A673 (cell line): ENCODE data around the gene ECI1. TPM values are rescaled to one million over a fixed set of nuclear protein-coding genes. Genes with fewer than 3 reads are reported as not detected.

Source experiments
- BruUV-seq: library from RNA; stranded (reverse); fragments of 400-500 nt; replicated peaks from 2 replicates; lab custom pipeline; 2021; lab: Mats Ljungman, UMichigan
- CTCF ChIA-PET: fragments of 300-600 bp; sonication (Branson Sonifier 250); formaldehyde crosslinking; loops from one replicate; lab custom pipeline; 2022; ENCODE audit warnings: antibody characterized with exemption; lab: Charles Lee
- POLR2A ChIA-PET: fragments of 300-600 bp; sonication (Branson Sonifier 250); formaldehyde crosslinking; loops from one replicate; lab custom pipeline; 2022; ENCODE audit warnings: antibody characterized with exemption; ENCODE audit not compliant: low non-redundant PET; lab: Charles Lee
- DNase-seq: peaks from one replicate; pipeline ENCODE4 v3.0.0-alpha.2; 2015; ENCODE audit warnings: low spot score
- H3K27ac ChIP-seq: fragments of 200-600 bp; sonication (generic); 2 replicates; pipeline ENCODE4 v1.5.1; 2016; ENCODE audit warnings: mixed run types, low read depth, mild to moderate bottlenecking, mixed read lengths, antibody characterized with exemption, low read length; ENCODE audit not compliant: poor library complexity, severe bottlenecking
- H3K27me3 ChIP-seq: fragments of 200-600 bp; sonication (generic); replicated peaks from 2 replicates; pipeline ENCODE4 v1.6.1; 2017; ENCODE audit warnings: mixed run types, low read depth, mild to moderate bottlenecking, mixed read lengths, antibody characterized with exemption, low read length; ENCODE audit not compliant: insufficient read depth, poor library complexity
- H3K36me3 ChIP-seq: fragments of 200-600 bp; sonication (generic); 2 replicates; pipeline ENCODE4 v1.6.1; 2016; ENCODE audit warnings: mixed run types, mild to moderate bottlenecking, mixed read lengths, antibody characterized with exemption, low read length; ENCODE audit not compliant: insufficient read depth, poor library complexity, severe bottlenecking
- H3K4me1 ChIP-seq: fragments of 200-600 bp; sonication (generic); 2 replicates; pipeline ENCODE4 v1.6.1; 2017; ENCODE audit warnings: mixed run types, mild to moderate bottlenecking, mixed read lengths, antibody characterized with exemption, low read length; ENCODE audit not compliant: insufficient read depth, poor library complexity, severe bottlenecking
- H3K4me3 ChIP-seq: fragments of 200-600 bp; sonication (generic); 2 replicates; pipeline ENCODE4 v1.5.1; 2016; ENCODE audit warnings: low read depth, mixed run types, mild to moderate bottlenecking, mixed read lengths, low read length; ENCODE audit not compliant: poor library complexity, severe bottlenecking
- H3K9me3 ChIP-seq: fragments of 200-600 bp; sonication (generic); 2 replicates; pipeline ENCODE4 v1.6.1; 2016; ENCODE audit warnings: mixed run types, low read depth, mild to moderate bottlenecking, mixed read lengths, antibody characterized with exemption, low read length; ENCODE audit not compliant: poor library complexity, severe bottlenecking
- CTCF ChIP-seq: fragments of 300-800, 200-600 bp; sonication (generic); conservative IDR thresholded peaks from 2 replicates; pipeline ENCODE4 v1.5.1; 2017; ENCODE audit warnings: low read depth, mild to moderate bottlenecking, antibody characterized with exemption, low read length, moderate library complexity, mixed read lengths
- EZH2 ChIP-seq: fragments of 200-600 bp; sonication (generic); IDR thresholded peaks from 2 replicates; pipeline ENCODE4 v1.6.1; 2017; ENCODE audit warnings: borderline replicate concordance, low read depth, mild to moderate bottlenecking, mixed read lengths, antibody characterized with exemption, low read length; ENCODE audit not compliant: poor library complexity, severe bottlenecking
- intact Hi-C: fragments of 100-400 bp; cut with micrococcal nuclease; formaldehyde crosslinking; loops from one replicate; pipeline ENCODE4 v1.10.0; 2022; ENCODE audit not compliant: unreplicated experiment
- total RNA-seq: library from RNA; stranded (reverse); gene quantifications from 2 replicates; pipeline ENCODE4 v1.2.3, GENCODE V29; 2021

Gene ECI1
- total RNA-seq, 1 experiment from 2014 or later = 55.3 TPM

GRCh38 chr16:2200313-2200712 lies 51.1 kb downstream of the ECI1 start:
- H3K27me3 ChIP-seq = peaks cover 22% of the 10 kb centered on the region
- CTCF ChIA-PET = no interaction called here
- POLR2A ChIA-PET = no interaction called here

DNA sequence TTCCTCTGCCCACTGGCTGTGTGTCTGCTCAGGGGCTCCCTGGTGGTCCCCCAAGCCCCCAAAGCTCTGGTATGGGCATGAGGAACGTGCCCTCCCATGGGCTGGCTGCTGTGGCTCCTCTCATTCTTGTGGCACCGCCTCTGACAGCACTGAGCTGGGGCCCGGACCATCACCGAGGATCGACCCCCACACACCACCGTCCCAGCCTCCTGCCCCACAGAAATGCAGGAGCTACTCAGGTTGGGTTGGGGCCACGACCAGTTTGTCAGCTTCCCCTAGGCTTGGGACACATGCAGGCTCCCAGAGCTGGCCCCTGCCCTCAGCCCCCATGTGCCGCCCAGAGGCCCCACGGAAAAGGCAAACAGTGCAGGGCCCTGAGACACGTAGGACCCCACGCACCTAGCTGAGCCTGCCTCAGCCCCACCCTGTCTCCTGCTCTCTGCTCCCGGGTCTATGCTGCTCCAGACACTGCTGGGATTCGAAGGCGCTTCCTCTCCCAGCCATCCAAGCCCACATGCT lies 51.7 kb downstream of the ECI1 start:
- Histone ChIP-seq H3K27me3 (peaks cover 26% of the 10 kb centered on the region), H3K4me3 (no peak overlapping the region), H3K4me1 (peaks cover 7% of the 10 kb centered on the region), H3K9me3 (no peaks in the 10 kb centered on the region), H3K36me3 (no peaks in the 10 kb centered on the region), H3K27ac (no peak overlapping the region)
- POLR2A ChIA-PET = no interaction called here
- BruUV-seq = no TSS peak
- CTCF ChIA-PET = no interaction called here
- DNase-seq = no peak
- intact Hi-C loops = no loop called here
- TF ChIP-seq EZH2 (no peak), CTCF (no peak)

More at GRCh38 chr16:2200313-2200712, 51.1 kb downstream of the ECI1 start:
- TF ChIP-seq EZH2 (no peak), CTCF (no peak)
- no peak overlapping the region for H3K4me3 ChIP-seq
- BruUV-seq = no TSS peak
- no peak for DNase-seq
- H3K9me3 ChIP-seq = no peaks in the 10 kb centered on the region
- intact Hi-C loops = no loop called here
- H3K27ac ChIP-seq = no peak overlapping the region
- peaks cover 6% of the 10 kb centered on the region for H3K4me1 ChIP-seq
- H3K36me3 ChIP-seq = no peaks in the 10 kb centered on the region

GRCh38 chr16:2199095-2199494 lies 52.3 kb downstream of the ECI1 start:
- DNase-seq = no peak
- ChIA-PET CTCF (interaction anchor here (0.6 kb wide), 1 partner anchor 10 kb away, joined by 3 read pairs; no protein-coding TSS in a partner anchor), POLR2A (no interaction called here)
- Histone ChIP-seq H3K9me3 (no peaks in the 10 kb centered on the region), H3K27ac (no peak overlapping the region), H3K36me3 (no peaks in the 10 kb centered on the region), H3K4me3 (no peak overlapping the region), H3K27me3 (peaks cover 26% of the 10 kb centered on the region), H3K4me1 (peaks cover 7% of the 10 kb centered on the region)
- TF ChIP-seq CTCF (no peak), EZH2 (no peak)
- intact Hi-C loops = no loop called here
- BruUV-seq = no TSS peak
